GM21786 (cell line): ENCODE measurements around the gene DLG2.

Source experiments
- ATAC-seq: cut with Tn5 transposase; IDR thresholded peaks from one replicate; pipeline ENCODE4 v1.9.1; 2021; ENCODE audit not compliant: unreplicated experiment

Gene DLG2

GRCh38 chr11:84241343-84242131 is 1385.6 kb downstream of the DLG2 start:
- no peak for ATAC-seq

GRCh38 chr11:84240847-84241246 is 1386.3 kb downstream of the DLG2 start:
- no peak for ATAC-seq

- ATAC-seq = no peak
Observed at GRCh38 chr11:84236436-84236835, 1390.7 kb downstream of the DLG2 start.

- ATAC-seq = no peak
Observed at GRCh38 chr11:84234462-84235202, 1392.5 kb downstream of the DLG2 start.

- no peak for ATAC-seq
Observed at GRCh38 chr11:84234011-84234410, 1393.1 kb downstream of the DLG2 start.

GRCh38 chr11:84232511-84232910 is 1394.6 kb downstream of the DLG2 start:
- no peak for ATAC-seq

GRCh38 chr11:84230402-84230801 is 1396.7 kb downstream of the DLG2 start:
- no peak for ATAC-seq

GRCh38 chr11:84227970-84228665 is 1399.0 kb downstream of the DLG2 start:
- no peak for ATAC-seq

GRCh38 chr11:84224042-84224441 is 1403.1 kb downstream of the DLG2 start:
- no peak for ATAC-seq

- ATAC-seq = no peak
Observed at GRCh38 chr11:84218318-84218717, 1408.8 kb downstream of the DLG2 start.

- no peak for ATAC-seq
Observed at GRCh38 chr11:84215672-84216071, 1411.5 kb downstream of the DLG2 start.

- no peak for ATAC-seq
Observed at GRCh38 chr11:84214557-84214956, 1412.6 kb downstream of the DLG2 start.

- no peak for ATAC-seq
Observed at GRCh38 chr11:84212468-84213390, 1414.4 kb downstream of the DLG2 start.

- no peak for ATAC-seq
Observed at GRCh38 chr11:84211896-84212295, 1415.2 kb downstream of the DLG2 start.

- ATAC-seq = no peak
Observed at GRCh38 chr11:84194696-84195095, 1432.4 kb downstream of the DLG2 start.

GRCh38 chr11:84193706-84194105 is 1433.4 kb downstream of the DLG2 start:
- no peak for ATAC-seq

- ATAC-seq = no peak
Observed at GRCh38 chr11:84188521-84188920, 1438.6 kb downstream of the DLG2 start.

- ATAC-seq = no peak
Observed at GRCh38 chr11:84173078-84173477, 1454.1 kb downstream of the DLG2 start.

- no peak for ATAC-seq
Observed at GRCh38 chr11:84165139-84165538, 1462.0 kb downstream of the DLG2 start.

GRCh38 chr11:84164728-84165127 is 1462.4 kb downstream of the DLG2 start:
- no peak for ATAC-seq

GRCh38 chr11:84163116-84163515 is 1464.0 kb downstream of the DLG2 start:
- ATAC-seq = no peak
